SK-N-SH treated with all-trans-retinoic acid at 6 μM for 48 hours (cell line): ENCODE data around the gene CDKL5.

ENCODE experiments used
- GLIS3 ChIP-seq: fragments of 250-450 bp; sonication (Bioruptor Pico); IDR thresholded peaks from 2 replicates; pipeline ENCODE4 v1.5.0; 2020; ENCODE audit warnings: mild to moderate bottlenecking, moderate library complexity
- RARB ChIP-seq: fragments of 250-450 bp; sonication (Bioruptor Pico); IDR thresholded peaks from 2 replicates; pipeline ENCODE4 v1.8.0; 2021; ENCODE audit warnings: mild to moderate bottlenecking, moderate library complexity
- ZFP30 ChIP-seq: fragments of 450-650 bp; formaldehyde crosslinking; IDR thresholded peaks from 2 replicates; pipeline ENCODE4 v1.5.0; 2022; ENCODE audit warnings: mild to moderate bottlenecking, moderate library complexity
- ZNF565 ChIP-seq: fragments of 450-650 bp; formaldehyde crosslinking; conservative IDR thresholded peaks from 2 replicates; pipeline ENCODE4 v1.5.0; 2020; ENCODE audit warnings: low read depth, mild to moderate bottlenecking, moderate library complexity
- ZNF70 ChIP-seq: fragments of 450-650 bp; formaldehyde crosslinking; IDR thresholded peaks from 2 replicates; pipeline ENCODE4 v1.5.0; 2020; ENCODE audit warnings: mild to moderate bottlenecking, moderate library complexity
- ZNF8 ChIP-seq: fragments of 450-650 bp; formaldehyde crosslinking; IDR thresholded peaks from 2 replicates; pipeline ENCODE4 v1.5.0; 2020; ENCODE audit warnings: mild to moderate bottlenecking, moderate library complexity
- TF ChIP-seq, protein P1 (sequence below): fragments of 250-450 bp; sonication (Bioruptor Pico); IDR thresholded peaks from 2 replicates; pipeline ENCODE4 v1.5.1; 2021; ENCODE audit warnings: mild to moderate bottlenecking, moderate library complexity
- TF ChIP-seq, protein P2 (sequence below): fragments of 250-450 bp; sonication (Bioruptor Pico); IDR thresholded peaks from 2 replicates; pipeline ENCODE4 v1.8.0; 2021; ENCODE audit warnings: low read depth, mild to moderate bottlenecking, moderate library complexity, borderline replicate concordance
- TF ChIP-seq, protein P3 (sequence below): fragments of 250-450 bp; sonication (Bioruptor Pico); IDR thresholded peaks from 2 replicates; pipeline ENCODE4 v1.8.0; 2020; ENCODE audit warnings: mild to moderate bottlenecking, moderate library complexity, borderline replicate concordance

DNA sequence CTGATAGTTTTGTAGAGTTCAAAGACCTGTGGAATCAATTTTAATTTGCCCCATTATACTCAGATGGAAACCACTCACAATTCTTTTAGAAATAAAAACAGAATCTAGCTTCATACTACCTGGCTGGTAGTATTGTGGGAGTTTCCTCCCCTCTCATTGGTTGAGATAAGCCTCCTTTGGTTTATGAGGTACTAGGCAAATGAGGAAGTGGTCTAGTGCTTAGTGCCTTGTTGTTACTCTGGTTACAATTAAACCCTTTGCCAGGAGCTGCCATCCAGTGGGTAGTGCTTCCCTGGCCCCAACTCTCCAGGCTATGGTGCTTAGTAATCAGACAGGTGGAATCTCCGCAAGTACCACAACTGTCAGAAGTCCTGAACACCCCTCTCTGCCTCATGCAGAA, 118.3 kb downstream of the CDKL5 start:
- TF ChIP-seq ZFP30 (CRISPR knock-in tag) (no peak), ZNF565 (CRISPR knock-in tag) (no peak), ZNF70 (CRISPR knock-in tag) (no peak), GLIS3 (no peak), RARB (no peak), ZNF8 (no peak)
- TF ChIP-seq, protein P1, sequence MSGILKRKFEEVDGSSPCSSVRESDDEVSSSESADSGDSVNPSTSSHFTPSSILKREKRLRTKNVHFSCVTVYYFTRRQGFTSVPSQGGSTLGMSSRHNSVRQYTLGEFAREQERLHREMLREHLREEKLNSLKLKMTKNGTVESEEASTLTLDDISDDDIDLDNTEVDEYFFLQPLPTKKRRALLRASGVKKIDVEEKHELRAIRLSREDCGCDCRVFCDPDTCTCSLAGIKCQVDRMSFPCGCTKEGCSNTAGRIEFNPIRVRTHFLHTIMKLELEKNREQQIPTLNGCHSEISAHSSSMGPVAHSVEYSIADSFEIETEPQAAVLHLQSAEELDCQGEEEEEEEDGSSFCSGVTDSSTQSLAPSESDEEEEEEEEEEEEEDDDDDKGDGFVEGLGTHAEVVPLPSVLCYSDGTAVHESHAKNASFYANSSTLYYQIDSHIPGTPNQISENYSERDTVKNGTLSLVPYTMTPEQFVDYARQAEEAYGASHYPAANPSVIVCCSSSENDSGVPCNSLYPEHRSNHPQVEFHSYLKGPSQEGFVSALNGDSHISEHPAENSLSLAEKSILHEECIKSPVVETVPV (CRISPR knock-in tag) = no peak
- TF ChIP-seq, protein P2, sequence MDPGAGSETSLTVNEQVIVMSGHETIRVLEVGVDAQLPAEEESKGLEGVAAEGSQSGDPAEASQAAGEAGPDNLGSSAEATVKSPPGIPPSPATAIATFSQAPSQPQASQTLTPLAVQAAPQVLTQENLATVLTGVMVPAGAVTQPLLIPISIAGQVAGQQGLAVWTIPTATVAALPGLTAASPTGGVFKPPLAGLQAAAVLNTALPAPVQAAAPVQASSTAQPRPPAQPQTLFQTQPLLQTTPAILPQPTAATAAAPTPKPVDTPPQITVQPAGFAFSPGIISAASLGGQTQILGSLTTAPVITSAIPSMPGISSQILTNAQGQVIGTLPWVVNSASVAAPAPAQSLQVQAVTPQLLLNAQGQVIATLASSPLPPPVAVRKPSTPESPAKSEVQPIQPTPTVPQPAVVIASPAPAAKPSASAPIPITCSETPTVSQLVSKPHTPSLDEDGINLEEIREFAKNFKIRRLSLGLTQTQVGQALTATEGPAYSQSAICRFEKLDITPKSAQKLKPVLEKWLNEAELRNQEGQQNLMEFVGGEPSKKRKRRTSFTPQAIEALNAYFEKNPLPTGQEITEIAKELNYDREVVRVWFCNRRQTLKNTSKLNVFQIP (CRISPR knock-in tag) = no peak
- TF ChIP-seq, protein P3, sequence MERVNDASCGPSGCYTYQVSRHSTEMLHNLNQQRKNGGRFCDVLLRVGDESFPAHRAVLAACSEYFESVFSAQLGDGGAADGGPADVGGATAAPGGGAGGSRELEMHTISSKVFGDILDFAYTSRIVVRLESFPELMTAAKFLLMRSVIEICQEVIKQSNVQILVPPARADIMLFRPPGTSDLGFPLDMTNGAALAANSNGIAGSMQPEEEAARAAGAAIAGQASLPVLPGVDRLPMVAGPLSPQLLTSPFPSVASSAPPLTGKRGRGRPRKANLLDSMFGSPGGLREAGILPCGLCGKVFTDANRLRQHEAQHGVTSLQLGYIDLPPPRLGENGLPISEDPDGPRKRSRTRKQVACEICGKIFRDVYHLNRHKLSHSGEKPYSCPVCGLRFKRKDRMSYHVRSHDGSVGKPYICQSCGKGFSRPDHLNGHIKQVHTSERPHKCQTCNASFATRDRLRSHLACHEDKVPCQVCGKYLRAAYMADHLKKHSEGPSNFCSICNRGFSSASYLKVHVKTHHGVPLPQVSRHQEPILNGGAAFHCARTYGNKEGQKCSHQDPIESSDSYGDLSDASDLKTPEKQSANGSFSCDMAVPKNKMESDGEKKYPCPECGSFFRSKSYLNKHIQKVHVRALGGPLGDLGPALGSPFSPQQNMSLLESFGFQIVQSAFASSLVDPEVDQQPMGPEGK = no peak
